Measurements from ENCODE around the gene EDEM3. TPM values are rescaled to one million over a fixed set of nuclear protein-coding genes. Genes with fewer than 3 reads are reported as not detected.
"Not testable (repeated sequence)": the region's sequence is repeated elsewhere in the genome, so short reads cannot be mapped to it uniquely, and the experiment has no call there.

The EDEM3 gene
- total RNA-seq, 2 experiments from 2014 or later: 28.4 to 32.8 TPM

- Mint-ChIP-seq H3K27me3 (no peaks in the 10 kb centered on the region), H3K36me3 (ENCODE audit: low read depth) (peaks cover 28% of the 10 kb centered on the region), H3K27ac (no peak overlapping the region), H3K4me3 (no peak overlapping the region), H3K4me1 (peaks cover 18% of the 10 kb centered on the region), H3K9me3 (peaks cover 3% of the 10 kb centered on the region)
- CTCF ChIA-PET: interaction anchor here (0.6 to 1.5 kb wide), 6 partner anchors 16 to 418 kb away, joined by 3 to 6 read pairs (median 4); no protein-coding TSS in a partner anchor
- DNase-seq: no peak
- POLR2A ChIA-PET: no interaction called here
Measured at GRCh38 chr1:184788970-184789369, 34.3 kb upstream of the EDEM3 start.

- Mint-ChIP-seq H3K36me3 (ENCODE audit: low read depth) (peaks cover 29% of the 10 kb centered on the region), H3K9me3 (peaks cover 14% of the 10 kb centered on the region), H3K4me3 (no peak overlapping the region), H3K27me3 (no peaks in the 10 kb centered on the region), H3K27ac (no peak overlapping the region), H3K4me1 (peaks cover 4% of the 10 kb centered on the region)
- ChIA-PET POLR2A (no interaction called here), CTCF (no interaction called here)
- no peak for DNase-seq
Measured at GRCh38 chr1:184785529-184785928, 30.9 kb upstream of the EDEM3 start.

DNA sequence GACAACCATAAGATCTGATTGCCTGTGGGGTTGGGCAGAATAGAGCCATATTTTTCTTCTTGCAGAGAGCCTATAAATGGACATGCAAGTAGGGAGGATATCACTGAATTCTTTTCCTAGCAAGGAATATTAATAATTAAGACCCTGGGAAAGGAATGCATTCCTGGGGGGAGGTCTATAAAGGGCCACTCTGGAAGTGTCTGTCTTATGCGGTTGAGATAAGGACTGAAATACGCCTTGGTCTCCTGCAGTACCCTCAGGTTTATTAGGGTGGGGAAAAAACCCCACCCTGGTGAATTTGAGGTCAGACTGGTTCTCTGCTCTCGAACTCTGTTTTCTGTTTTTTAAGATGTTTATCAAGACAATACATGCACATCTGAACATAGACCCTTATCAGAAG, 29.1 kb upstream of the EDEM3 start:
- CTCF ChIA-PET, H3K4me3 Mint-ChIP-seq, H3K27me3 Mint-ChIP-seq, H3K4me1 Mint-ChIP-seq, H3K27ac Mint-ChIP-seq, DNase-seq, POLR2A ChIA-PET: not testable (repeated sequence)
- Mint-ChIP-seq H3K9me3 (peaks cover 14% of the 10 kb centered on the region), H3K36me3 (ENCODE audit: low read depth) (peaks cover 27% of the 10 kb centered on the region)

- ChIA-PET POLR2A (no interaction called here), CTCF (interaction anchor here (0.7 kb wide), 1 partner anchor 23 kb away, joined by 3 read pairs; no protein-coding TSS in a partner anchor)
- Mint-ChIP-seq H3K36me3 (ENCODE audit: low read depth) (peaks cover 23% of the 10 kb centered on the region), H3K27me3 (no peaks in the 10 kb centered on the region), H3K4me3 (no peak overlapping the region), H3K4me1 (peaks cover 2% of the 10 kb centered on the region), H3K9me3 (peaks cover 14% of the 10 kb centered on the region), H3K27ac (no peak overlapping the region)
- no peak for DNase-seq
Measured at GRCh38 chr1:184781941-184782340, 27.3 kb upstream of the EDEM3 start.

DNA sequence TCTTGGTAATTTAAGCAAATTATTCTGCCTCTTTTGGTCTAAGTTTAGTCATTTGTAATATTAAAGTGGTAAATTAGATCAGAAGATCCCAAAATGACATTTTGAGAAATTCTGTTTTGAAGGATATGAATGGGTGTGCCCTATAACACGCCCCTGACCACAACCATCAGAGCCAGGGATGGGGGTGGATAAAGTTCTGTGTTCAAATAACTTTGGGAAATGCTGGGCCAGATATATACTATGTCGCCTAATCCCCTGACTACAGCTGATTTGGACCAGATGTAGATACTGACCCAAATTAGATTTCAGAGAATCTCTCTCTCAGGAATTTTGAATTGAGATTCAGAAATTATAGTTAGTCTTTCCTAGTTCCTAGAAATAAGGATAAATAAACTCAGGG, 21.2 kb upstream of the EDEM3 start:
- Mint-ChIP-seq H3K27me3 (no peaks in the 10 kb centered on the region), H3K4me3 (no peak overlapping the region), H3K36me3 (ENCODE audit: low read depth) (no peaks in the 10 kb centered on the region), H3K9me3 (no peaks in the 10 kb centered on the region), H3K4me1 (no peaks in the 10 kb centered on the region), H3K27ac (no peak overlapping the region)
- ChIA-PET CTCF (no interaction called here), POLR2A (no interaction called here)
- no peak for DNase-seq

- Mint-ChIP-seq H3K27ac (no peak overlapping the region), H3K4me1 (no peaks in the 10 kb centered on the region), H3K9me3 (no peaks in the 10 kb centered on the region), H3K36me3 (ENCODE audit: low read depth) (no peaks in the 10 kb centered on the region), H3K27me3 (peaks cover under 1% of the 10 kb centered on the region), H3K4me3 (no peak overlapping the region)
- POLR2A ChIA-PET: no interaction called here
- CTCF ChIA-PET: interaction anchor here (0.6 kb wide), 1 partner anchor 434 kb away, joined by 3 read pairs; no protein-coding TSS in a partner anchor
- no peak for DNase-seq
Measured at GRCh38 chr1:184775329-184775728, 20.7 kb upstream of the EDEM3 start.

DNA sequence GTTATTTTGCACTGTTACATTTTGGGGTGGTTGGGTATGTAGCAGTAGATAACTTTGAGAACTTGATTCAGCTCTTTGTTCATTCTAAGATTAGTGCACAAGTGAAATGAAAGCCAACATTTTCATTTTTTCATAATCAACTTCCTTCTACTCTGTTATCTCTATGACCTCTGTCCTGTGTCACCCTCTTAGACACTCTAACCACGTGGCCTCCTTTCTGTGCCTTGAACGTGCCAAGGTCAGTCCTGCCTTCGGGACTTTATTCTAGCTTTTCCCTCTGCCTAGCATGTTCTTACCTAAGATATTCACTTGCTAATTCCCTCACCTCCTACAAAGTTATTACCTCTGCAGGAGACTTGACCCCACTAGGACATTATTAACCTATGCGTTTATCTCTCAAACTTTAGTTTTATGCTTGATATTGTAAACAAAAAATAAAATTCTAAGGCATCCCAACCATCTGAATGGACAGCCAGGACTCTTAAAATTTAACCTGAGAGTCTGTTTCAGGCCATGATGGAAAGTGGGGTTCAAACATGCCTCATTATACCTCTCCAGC, 19.2 kb upstream of the EDEM3 start:
- peaks cover 8% of the 10 kb centered on the region for H3K27me3 Mint-ChIP-seq
- ChIA-PET CTCF (interaction anchor here (1.3 to 1.5 kb wide), 2 partner anchors 13 to 18 kb away, joined by 3 read pairs; no protein-coding TSS in a partner anchor), POLR2A (no interaction called here)
- DNase-seq: no peak
- no peak overlapping the region for H3K27ac Mint-ChIP-seq
- no peaks in the 10 kb centered on the region for H3K36me3 Mint-ChIP-seq (ENCODE audit: low read depth)
- no peaks in the 10 kb centered on the region for H3K4me1 Mint-ChIP-seq
- no peaks in the 10 kb centered on the region for H3K9me3 Mint-ChIP-seq
- no peak overlapping the region for H3K4me3 Mint-ChIP-seq

- Mint-ChIP-seq H3K27me3 (peaks cover 8% of the 10 kb centered on the region), H3K36me3 (ENCODE audit: low read depth) (no peaks in the 10 kb centered on the region), H3K9me3 (no peaks in the 10 kb centered on the region), H3K4me3 (no peak overlapping the region), H3K27ac (no peak overlapping the region), H3K4me1 (no peaks in the 10 kb centered on the region)
- ChIA-PET CTCF (interaction anchor here (0.6 kb wide), 2 partner anchors 18 to 684 kb away, joined by 3 read pairs; no protein-coding TSS in a partner anchor), POLR2A (no interaction called here)
- DNase-seq: no peak
Measured at GRCh38 chr1:184771190-184771691, 16.6 kb upstream of the EDEM3 start.

GRCh38 chr1:184770181-184770979, 15.7 kb upstream of the EDEM3 start:
- Mint-ChIP-seq H3K27ac (no peak overlapping the region), H3K9me3 (no peaks in the 10 kb centered on the region), H3K4me1 (no peaks in the 10 kb centered on the region), H3K36me3 (ENCODE audit: low read depth) (no peaks in the 10 kb centered on the region), H3K4me3 (no peak overlapping the region), H3K27me3 (peaks cover 8% of the 10 kb centered on the region)
- no peak for DNase-seq
- POLR2A ChIA-PET: no interaction called here
- CTCF ChIA-PET: interaction anchor here (0.6 kb wide), 1 partner anchor 19 kb away, joined by 3 read pairs; no protein-coding TSS in a partner anchor

GRCh38 chr1:184769241-184769640, 14.6 kb upstream of the EDEM3 start:
- H3K27ac Mint-ChIP-seq: no peak overlapping the region
- no peaks in the 10 kb centered on the region for H3K36me3 Mint-ChIP-seq (ENCODE audit: low read depth)
- H3K9me3 Mint-ChIP-seq: no peaks in the 10 kb centered on the region
- no peaks in the 10 kb centered on the region for H3K4me1 Mint-ChIP-seq
- ChIA-PET CTCF (no interaction called here), POLR2A (no interaction called here)
- no peak for DNase-seq
- H3K27me3 Mint-ChIP-seq: peaks cover 8% of the 10 kb centered on the region
- no peak overlapping the region for H3K4me3 Mint-ChIP-seq

- peaks cover 8% of the 10 kb centered on the region for H3K27me3 Mint-ChIP-seq
- CTCF ChIA-PET: no interaction called here
- H3K4me1 Mint-ChIP-seq: no peaks in the 10 kb centered on the region
- H3K27ac Mint-ChIP-seq: no peak overlapping the region
- H3K36me3 Mint-ChIP-seq (ENCODE audit: low read depth): no peaks in the 10 kb centered on the region
- H3K9me3 Mint-ChIP-seq: no peaks in the 10 kb centered on the region
- POLR2A ChIA-PET: no interaction called here
- no peak for DNase-seq
- H3K4me3 Mint-ChIP-seq: no peak overlapping the region
Measured at GRCh38 chr1:184768467-184768866, 13.8 kb upstream of the EDEM3 start.

GRCh38 chr1:184767591-184767990, 12.9 kb upstream of the EDEM3 start:
- no peak overlapping the region for H3K4me3 Mint-ChIP-seq
- H3K27ac Mint-ChIP-seq: no peak overlapping the region
- ChIA-PET CTCF (no interaction called here), POLR2A (no interaction called here)
- H3K27me3 Mint-ChIP-seq: peaks cover 8% of the 10 kb centered on the region
- H3K36me3 Mint-ChIP-seq (ENCODE audit: low read depth): no peaks in the 10 kb centered on the region
- no peaks in the 10 kb centered on the region for H3K4me1 Mint-ChIP-seq
- no peaks in the 10 kb centered on the region for H3K9me3 Mint-ChIP-seq
- no peak for DNase-seq

DNA sequence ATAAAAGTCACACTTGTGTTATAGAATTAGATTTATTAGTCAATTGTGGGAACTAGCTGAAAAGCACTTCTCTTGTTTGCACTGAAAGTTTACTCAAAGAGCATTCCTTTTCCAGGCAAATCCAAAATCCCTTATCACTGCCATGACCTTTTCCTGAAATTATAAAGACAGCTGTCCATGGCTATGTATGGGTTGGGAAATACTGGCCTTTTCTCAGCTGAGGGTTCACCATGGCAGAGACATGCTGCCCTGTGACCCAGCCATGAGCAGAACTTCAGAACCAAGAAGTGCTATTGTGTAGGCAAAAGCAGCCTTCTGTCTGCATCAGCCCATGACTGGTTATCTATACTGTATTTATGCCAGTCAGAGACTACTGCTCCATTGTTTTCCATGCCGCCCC, 9.8 kb upstream of the EDEM3 start:
- DNase-seq: no peak
- H3K36me3 Mint-ChIP-seq (ENCODE audit: low read depth): no peaks in the 10 kb centered on the region
- H3K27ac Mint-ChIP-seq: no peak overlapping the region
- no peaks in the 10 kb centered on the region for H3K9me3 Mint-ChIP-seq
- CTCF ChIA-PET: interaction anchor here (1.6 kb wide), 1 partner anchor 24 kb away, joined by 4 read pairs; no protein-coding TSS in a partner anchor
- no peak overlapping the region for H3K4me3 Mint-ChIP-seq
- POLR2A ChIA-PET: no interaction called here
- no peaks in the 10 kb centered on the region for H3K4me1 Mint-ChIP-seq
- H3K27me3 Mint-ChIP-seq: peaks cover 1% of the 10 kb centered on the region

Data from activated CD4-positive, alpha-beta T cell treated with anti-CD3 and anti-CD28 coated beads, Interleukin-2, amount 10 ng/mL, durations not matched to agents 7 days and 5 days (primary cell).